GM23338 (cell line): ENCODE data around the gene TFAP2B.

Experiments
- CREB1 ChIP-seq: fragments of 250-450 bp; sonication (Bioruptor Pico); IDR thresholded peaks from 2 replicates; pipeline ENCODE4 v1.5.0; 2020; ENCODE audit warnings: low read depth, mild to moderate bottlenecking, moderate library complexity
- ETS1 ChIP-seq: IDR thresholded peaks from 2 replicates; pipeline ENCODE4 v1.6.1; 2016; ENCODE audit warnings: antibody characterized with exemption
- EZH2 ChIP-seq: fragments of 200-600 bp; sonication (generic); IDR thresholded peaks from one replicate; pipeline ENCODE4 v1.8.0; 2017; ENCODE audit warnings: antibody characterized with exemption, mild to moderate bottlenecking, low read depth; ENCODE audit not compliant: unreplicated experiment
- EZH2phosphoT487 ChIP-seq: fragments of 200-600 bp; sonication (generic); IDR thresholded peaks from one replicate; pipeline ENCODE4 v1.8.1; 2018; ENCODE audit warnings: antibody characterized with exemption; ENCODE audit not compliant: unreplicated experiment
- JUNB ChIP-seq: IDR thresholded peaks from one replicate; pipeline ENCODE4 v1.6.1; 2016; ENCODE audit warnings: antibody characterized with exemption; ENCODE audit not compliant: unreplicated experiment
- POLR2AphosphoS5 ChIP-seq: IDR thresholded peaks from 2 replicates; pipeline ENCODE4 v1.6.1; 2016; ENCODE audit warnings: antibody characterized with exemption, low read depth
- STAT1 ChIP-seq: IDR thresholded peaks from one replicate; pipeline ENCODE4 v1.6.1; 2016; ENCODE audit warnings: antibody characterized with exemption; ENCODE audit not compliant: unreplicated experiment
- ZNF331 ChIP-seq: fragments of 250-450 bp; sonication (Bioruptor Pico); IDR thresholded peaks from 2 replicates; pipeline ENCODE4 v1.5.0; 2020; ENCODE audit warnings: low read depth, mild to moderate bottlenecking, moderate library complexity
- TF ChIP-seq, protein P1 (sequence below), 2 experiments: fragments of 200-600 bp in 1 of 2; sonication (generic) in 1 of 2; conservative IDR thresholded peaks; 2 replicates each; pipeline versions ENCODE4 v1.5.1 to v1.6.1; 2016 to 2017; ENCODE audit warnings: antibody characterized with exemption in 2 of 2, low read depth in 2 of 2, mild to moderate bottlenecking in 2 of 2, moderate library complexity in 1 of 2
- TF ChIP-seq, protein P2 (sequence below): IDR thresholded peaks from one replicate; pipeline ENCODE4 v1.6.1; 2018; ENCODE audit warnings: antibody characterized with exemption; ENCODE audit not compliant: unreplicated experiment

GRCh38 chr6:50889935-50890334, 71.3 kb downstream of the TFAP2B start:
- TF ChIP-seq EZH2 (no peak), POLR2AphosphoS5 (no peak), EZH2phosphoT487 (no peak), CREB1 (CRISPR knock-in tag) (no peak), ZNF331 (no peak), ETS1 (no peak), JUNB (no peak), STAT1 (no peak)
- TF ChIP-seq, protein P1, sequence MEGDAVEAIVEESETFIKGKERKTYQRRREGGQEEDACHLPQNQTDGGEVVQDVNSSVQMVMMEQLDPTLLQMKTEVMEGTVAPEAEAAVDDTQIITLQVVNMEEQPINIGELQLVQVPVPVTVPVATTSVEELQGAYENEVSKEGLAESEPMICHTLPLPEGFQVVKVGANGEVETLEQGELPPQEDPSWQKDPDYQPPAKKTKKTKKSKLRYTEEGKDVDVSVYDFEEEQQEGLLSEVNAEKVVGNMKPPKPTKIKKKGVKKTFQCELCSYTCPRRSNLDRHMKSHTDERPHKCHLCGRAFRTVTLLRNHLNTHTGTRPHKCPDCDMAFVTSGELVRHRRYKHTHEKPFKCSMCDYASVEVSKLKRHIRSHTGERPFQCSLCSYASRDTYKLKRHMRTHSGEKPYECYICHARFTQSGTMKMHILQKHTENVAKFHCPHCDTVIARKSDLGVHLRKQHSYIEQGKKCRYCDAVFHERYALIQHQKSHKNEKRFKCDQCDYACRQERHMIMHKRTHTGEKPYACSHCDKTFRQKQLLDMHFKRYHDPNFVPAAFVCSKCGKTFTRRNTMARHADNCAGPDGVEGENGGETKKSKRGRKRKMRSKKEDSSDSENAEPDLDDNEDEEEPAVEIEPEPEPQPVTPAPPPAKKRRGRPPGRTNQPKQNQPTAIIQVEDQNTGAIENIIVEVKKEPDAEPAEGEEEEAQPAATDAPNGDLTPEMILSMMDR (conservative IDR thresholded peaks at IDR 0.05; ENCODE audit: low read depth in 2 of 2): no peak
- TF ChIP-seq, protein P2, sequence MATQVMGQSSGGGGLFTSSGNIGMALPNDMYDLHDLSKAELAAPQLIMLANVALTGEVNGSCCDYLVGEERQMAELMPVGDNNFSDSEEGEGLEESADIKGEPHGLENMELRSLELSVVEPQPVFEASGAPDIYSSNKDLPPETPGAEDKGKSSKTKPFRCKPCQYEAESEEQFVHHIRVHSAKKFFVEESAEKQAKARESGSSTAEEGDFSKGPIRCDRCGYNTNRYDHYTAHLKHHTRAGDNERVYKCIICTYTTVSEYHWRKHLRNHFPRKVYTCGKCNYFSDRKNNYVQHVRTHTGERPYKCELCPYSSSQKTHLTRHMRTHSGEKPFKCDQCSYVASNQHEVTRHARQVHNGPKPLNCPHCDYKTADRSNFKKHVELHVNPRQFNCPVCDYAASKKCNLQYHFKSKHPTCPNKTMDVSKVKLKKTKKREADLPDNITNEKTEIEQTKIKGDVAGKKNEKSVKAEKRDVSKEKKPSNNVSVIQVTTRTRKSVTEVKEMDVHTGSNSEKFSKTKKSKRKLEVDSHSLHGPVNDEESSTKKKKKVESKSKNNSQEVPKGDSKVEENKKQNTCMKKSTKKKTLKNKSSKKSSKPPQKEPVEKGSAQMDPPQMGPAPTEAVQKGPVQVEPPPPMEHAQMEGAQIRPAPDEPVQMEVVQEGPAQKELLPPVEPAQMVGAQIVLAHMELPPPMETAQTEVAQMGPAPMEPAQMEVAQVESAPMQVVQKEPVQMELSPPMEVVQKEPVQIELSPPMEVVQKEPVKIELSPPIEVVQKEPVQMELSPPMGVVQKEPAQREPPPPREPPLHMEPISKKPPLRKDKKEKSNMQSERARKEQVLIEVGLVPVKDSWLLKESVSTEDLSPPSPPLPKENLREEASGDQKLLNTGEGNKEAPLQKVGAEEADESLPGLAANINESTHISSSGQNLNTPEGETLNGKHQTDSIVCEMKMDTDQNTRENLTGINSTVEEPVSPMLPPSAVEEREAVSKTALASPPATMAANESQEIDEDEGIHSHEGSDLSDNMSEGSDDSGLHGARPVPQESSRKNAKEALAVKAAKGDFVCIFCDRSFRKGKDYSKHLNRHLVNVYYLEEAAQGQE: no peak
